Nephron progenitor cell (in vitro differentiated cells): Measurements from ENCODE around the gene DNAAF3.

Experiments
- DNase-seq: peaks from one replicate; pipeline ENCODE4 v3.0.0; 2021
- H3K27ac Mint-ChIP-seq: 2 replicates; pipeline ENCODE4 v1.8.0; 2021; ENCODE audit warnings: mild to moderate bottlenecking, moderate library complexity, mixed read lengths
- H3K27me3 Mint-ChIP-seq: 2 replicates; pipeline ENCODE4 v1.8.0; 2021; ENCODE audit warnings: mild to moderate bottlenecking, low read depth, mixed read lengths; ENCODE audit not compliant: poor library complexity
- H3K36me3 Mint-ChIP-seq: 2 replicates; pipeline ENCODE4 v1.8.0; 2021; ENCODE audit warnings: low read depth, mixed read lengths
- H3K4me1 Mint-ChIP-seq: 2 replicates; pipeline ENCODE4 v1.8.0; 2021; ENCODE audit warnings: mixed read lengths
- H3K4me3 Mint-ChIP-seq: 2 replicates; pipeline ENCODE4 v1.8.0; 2021; ENCODE audit warnings: mild to moderate bottlenecking, moderate library complexity, mixed read lengths
- H3K9me3 Mint-ChIP-seq: 2 replicates; pipeline ENCODE4 v1.8.0; 2021; ENCODE audit warnings: mild to moderate bottlenecking, moderate library complexity, mixed read lengths
- CTCF ChIP-seq: fragments of 200-600 bp; sonication (generic); IDR thresholded peaks from 2 replicates; pipeline ENCODE4 v1.5.0; 2021; ENCODE audit warnings: antibody characterized with exemption

Gene DNAAF3

GRCh38 chr19:55179606-55180484 is 13.4 kb upstream of the DNAAF3 start, which contains the start of gene SYT5:
SYT5 (minus strand) TSS chr19:55180289; CDS start chr19:55179041, 1,248 bp downstream.
- TF ChIP-seq CTCF = no peak
- Mint-ChIP-seq H3K27ac (no peak within 1 kb of the TSS), H3K4me3 (peak within 1 kb of the TSS; percentile 77), H3K4me1 (peaks cover 5% of the 10 kb centered on the region), H3K36me3 (no peaks in the 10 kb centered on the region), H3K27me3 (peaks cover 100% of the 10 kb centered on the region), H3K9me3 (peaks cover 4% of the 10 kb centered on the region)
- peak; percentile 88 for DNase-seq

GRCh38 chr19:55178781-55179599 is 12.6 kb upstream of the DNAAF3 start:
- peaks cover 10% of the 10 kb centered on the region for H3K9me3 Mint-ChIP-seq
- H3K27me3 Mint-ChIP-seq = peaks cover 100% of the 10 kb centered on the region
- TF ChIP-seq CTCF = no peak
- DNase-seq = peak; percentile 92
- peak overlapping the region; percentile 77 for H3K4me3 Mint-ChIP-seq
- no peaks in the 10 kb centered on the region for H3K36me3 Mint-ChIP-seq
- H3K27ac Mint-ChIP-seq = no peak overlapping the region
- peaks cover 5% of the 10 kb centered on the region for H3K4me1 Mint-ChIP-seq

- H3K9me3 Mint-ChIP-seq = peaks cover 15% of the 10 kb centered on the region
- no peak overlapping the region for H3K4me3 Mint-ChIP-seq
- peaks cover 16% of the 10 kb centered on the region for H3K4me1 Mint-ChIP-seq
- H3K27ac Mint-ChIP-seq = no peak overlapping the region
- peaks cover 100% of the 10 kb centered on the region for H3K27me3 Mint-ChIP-seq
- no peaks in the 10 kb centered on the region for H3K36me3 Mint-ChIP-seq
- no peak for TF ChIP-seq CTCF
- no peak for DNase-seq
Measured at GRCh38 chr19:55176076-55176475, 9.7 kb upstream of the DNAAF3 start.

- no peak for TF ChIP-seq CTCF
- Mint-ChIP-seq H3K4me3 (no peak overlapping the region), H3K4me1 (peaks cover 16% of the 10 kb centered on the region), H3K27ac (peak overlapping the region; percentile 24), H3K27me3 (peaks cover 100% of the 10 kb centered on the region), H3K36me3 (no peaks in the 10 kb centered on the region), H3K9me3 (peaks cover 15% of the 10 kb centered on the region)
- DNase-seq = no peak
Measured at GRCh38 chr19:55175117-55175867, 8.9 kb upstream of the DNAAF3 start.

GRCh38 chr19:55174425-55175116 is 8.2 kb upstream of the DNAAF3 start:
- no peak for TF ChIP-seq CTCF
- Mint-ChIP-seq H3K27ac (no peak overlapping the region), H3K9me3 (peaks cover 15% of the 10 kb centered on the region), H3K36me3 (no peaks in the 10 kb centered on the region), H3K4me3 (peak overlapping the region; percentile 74), H3K4me1 (peaks cover 13% of the 10 kb centered on the region), H3K27me3 (peaks cover 100% of the 10 kb centered on the region)
- no peak for DNase-seq
